Breast epithelium (tissue), 4 donors: ENCODE measurements around the gene CCDC85C. TPM values are rescaled to one million over a fixed set of nuclear protein-coding genes. Genes with fewer than 3 reads are reported as not detected.
A peak's percentile ranks its signal among the peaks of the same experiment; 100 is the strongest.

ENCODE experiments used
- DNase-seq, 2 donors: peaks; one replicate each; pipeline ENCODE4 v3.0.0-alpha.2; 2019; ENCODE audit warnings: low spot score in 2 of 2
- H3K27ac ChIP-seq, 2 donors: fragments of 200-600 bp; sonication (generic) in 1 of 2; one replicate each; pipeline ENCODE4 v1.5.1; 2016 to 2019; ENCODE audit warnings: mild to moderate bottlenecking in 1 of 2
- H3K27me3 ChIP-seq, 2 donors: fragments of 200-600 bp; sonication (generic) in 1 of 2; one replicate each; pipeline versions ENCODE4 v1.5.1 to v1.6.0; 2017 to 2019; ENCODE audit warnings: control low read depth in 1 of 2, mild to moderate bottlenecking in 1 of 2
- H3K36me3 ChIP-seq: fragments of 200-600 bp; one replicate; pipeline ENCODE4 v1.5.1; 2019
- H3K4me1 ChIP-seq, 2 donors: fragments of 200-600 bp; sonication (generic); one replicate each; pipeline ENCODE4 v1.5.1; 2016 to 2019; ENCODE audit warnings: control low read depth in 1 of 2
- H3K4me3 ChIP-seq, 3 donors: fragments of 200-600 bp; sonication (generic); 1 replicate in 2 of 3; 2 replicates in 1 of 3; pipeline ENCODE4 v1.5.1; 2016 to 2019; ENCODE audit warnings: mild to moderate bottlenecking in 3 of 3, moderate library complexity in 2 of 3
- H3K9me3 ChIP-seq, 2 donors: fragments of 200-600 bp; sonication (generic) in 1 of 2; one replicate each; pipeline ENCODE4 v1.5.1; 2016 to 2019; ENCODE audit warnings: control low read depth in 1 of 2
- POLR2A ChIP-seq: fragments of 450-650 bp; IDR thresholded peaks from one replicate; pipeline ENCODE4 v1.6.1; 2016; ENCODE audit warnings: antibody characterized with exemption, mild to moderate bottlenecking, moderate library complexity
- POLR2AphosphoS5 ChIP-seq, 3 donors: sonication (generic); formaldehyde crosslinking; IDR thresholded peaks; one replicate each; pipeline ENCODE4 v1.6.1; 2017; ENCODE audit warnings: antibody characterized with exemption in 3 of 3
- intact Hi-C: fragments of 100-400 bp; cut with DNase I; formaldehyde crosslinking; loops from one replicate; pipeline ENCODE4 v1.15.1; 2023; ENCODE audit warnings: low total_unique reads
- total RNA-seq, 3 donors: library from RNA; depleted of rRNA; stranded (reverse); fragments of >200 nt; gene quantifications; one replicate each; pipeline ENCODE4 v1.1.0, GENCODE V29; 2016
- TF ChIP-seq, protein P1 (sequence below), 3 donors: fragments of 450-650 bp; IDR thresholded peaks; one replicate each; pipeline ENCODE4 v1.5.1; 2016 to 2017; ENCODE audit warnings: antibody characterized with exemption in 3 of 3, mild to moderate bottlenecking in 3 of 3, moderate library complexity in 3 of 3

Gene CCDC85C
- total RNA-seq, 3 donors from 2014 or later, result 1.3 to 8.3 (median 4.3) TPM

DNA sequence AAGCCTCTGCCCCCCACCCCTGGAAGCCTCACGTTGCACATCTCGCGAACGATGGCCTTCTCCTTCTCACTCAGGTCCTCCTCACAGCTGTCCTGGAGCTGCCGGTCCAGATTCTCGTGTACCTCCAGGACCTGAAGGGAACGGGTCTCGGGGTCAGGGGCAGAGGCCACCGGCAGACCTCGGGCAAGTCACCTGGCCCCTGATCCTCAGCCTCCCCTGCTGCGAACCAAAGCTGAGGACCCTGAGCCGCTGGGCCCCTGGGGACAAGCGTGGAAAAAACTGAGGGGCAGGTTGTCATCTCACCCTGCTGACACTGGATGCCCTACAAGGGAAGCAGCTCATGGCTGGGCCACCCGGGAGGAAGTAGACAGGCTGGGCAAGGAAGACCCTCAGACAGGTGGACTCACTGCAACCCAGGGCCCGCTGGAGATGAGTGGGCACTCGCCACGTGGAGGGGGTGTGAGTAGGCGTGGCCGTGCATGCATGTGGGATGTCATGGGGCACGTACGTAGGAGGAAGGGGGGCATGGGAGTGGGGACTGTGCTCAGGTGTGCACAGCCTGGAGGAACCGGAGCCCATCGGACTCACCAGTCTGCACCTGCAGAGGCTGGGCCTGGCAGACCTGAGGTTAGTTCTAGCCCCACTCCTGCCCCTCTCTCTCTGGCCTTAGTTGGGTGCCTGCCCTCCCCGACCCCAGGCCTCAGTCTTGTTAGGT is 87.7 kb downstream of the CCDC85C start:
- peaks cover 0 to 3% of the 10 kb centered on the region in 2 donors for H3K4me1 ChIP-seq
- intact Hi-C loops, result no loop called here
- peak in 1 of 2 donors; percentile 46 for DNase-seq
- no peaks in the 10 kb centered on the region for H3K9me3 ChIP-seq
- H3K36me3 ChIP-seq, result no peaks in the 10 kb centered on the region
- no peak overlapping the region for H3K4me3 ChIP-seq
- TF ChIP-seq POLR2A (no peak), POLR2AphosphoS5 (IDR thresholded peaks at IDR 0.05) (no peak)
- TF ChIP-seq, protein P1, sequence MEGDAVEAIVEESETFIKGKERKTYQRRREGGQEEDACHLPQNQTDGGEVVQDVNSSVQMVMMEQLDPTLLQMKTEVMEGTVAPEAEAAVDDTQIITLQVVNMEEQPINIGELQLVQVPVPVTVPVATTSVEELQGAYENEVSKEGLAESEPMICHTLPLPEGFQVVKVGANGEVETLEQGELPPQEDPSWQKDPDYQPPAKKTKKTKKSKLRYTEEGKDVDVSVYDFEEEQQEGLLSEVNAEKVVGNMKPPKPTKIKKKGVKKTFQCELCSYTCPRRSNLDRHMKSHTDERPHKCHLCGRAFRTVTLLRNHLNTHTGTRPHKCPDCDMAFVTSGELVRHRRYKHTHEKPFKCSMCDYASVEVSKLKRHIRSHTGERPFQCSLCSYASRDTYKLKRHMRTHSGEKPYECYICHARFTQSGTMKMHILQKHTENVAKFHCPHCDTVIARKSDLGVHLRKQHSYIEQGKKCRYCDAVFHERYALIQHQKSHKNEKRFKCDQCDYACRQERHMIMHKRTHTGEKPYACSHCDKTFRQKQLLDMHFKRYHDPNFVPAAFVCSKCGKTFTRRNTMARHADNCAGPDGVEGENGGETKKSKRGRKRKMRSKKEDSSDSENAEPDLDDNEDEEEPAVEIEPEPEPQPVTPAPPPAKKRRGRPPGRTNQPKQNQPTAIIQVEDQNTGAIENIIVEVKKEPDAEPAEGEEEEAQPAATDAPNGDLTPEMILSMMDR (IDR thresholded peaks at IDR 0.05), result no peak
- H3K27ac ChIP-seq, result no peak overlapping the region
- no peaks in the 10 kb centered on the region for H3K27me3 ChIP-seq

DNA sequence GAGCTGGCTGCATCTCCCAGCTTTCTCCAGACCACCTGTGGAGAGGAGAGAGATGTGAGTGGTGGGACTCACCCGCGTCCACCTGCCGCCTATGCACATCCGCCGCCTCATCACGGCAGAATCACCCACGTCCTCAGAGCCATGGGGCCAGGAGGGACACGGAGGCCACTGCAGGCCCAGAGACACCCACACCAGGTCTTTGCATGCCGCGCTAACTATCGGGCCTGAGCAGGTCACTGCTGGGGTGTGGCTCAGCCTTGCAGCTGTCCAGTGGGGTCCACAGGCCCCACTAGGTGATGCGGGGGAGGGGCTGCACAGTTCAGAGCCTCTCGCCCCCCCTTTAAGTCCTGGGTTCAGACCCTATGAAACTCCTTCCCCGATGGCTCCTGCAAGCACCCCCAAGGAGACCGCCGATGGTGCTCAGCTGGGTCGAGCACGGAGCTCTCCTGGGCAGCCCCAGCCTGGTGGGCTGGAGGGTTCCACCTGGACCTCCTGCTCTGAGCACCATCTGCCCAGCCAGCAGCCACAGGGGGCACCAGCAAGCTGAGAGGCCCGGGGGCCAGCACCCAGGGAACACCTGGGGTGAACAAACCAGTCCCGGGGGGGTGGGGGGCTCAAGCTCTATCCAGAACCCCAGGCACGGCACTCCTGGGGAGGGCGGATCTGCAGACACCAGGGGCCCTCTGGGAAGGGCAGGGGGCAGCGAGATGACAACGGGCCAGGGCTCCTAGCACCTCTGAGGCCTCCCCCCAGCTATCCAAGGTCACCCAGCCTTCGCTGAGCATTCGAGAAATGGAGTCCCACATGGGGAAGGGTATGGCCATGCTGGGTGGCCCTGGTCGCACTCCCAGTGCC is 88.5 kb downstream of the CCDC85C start:
- Histone ChIP-seq H3K4me3 (no peak overlapping the region), H3K9me3 (no peaks in the 10 kb centered on the region), H3K27me3 (no peaks in the 10 kb centered on the region), H3K4me1 (peaks cover 0 to 3% of the 10 kb centered on the region in 2 donors), H3K27ac (no peak overlapping the region), H3K36me3 (no peaks in the 10 kb centered on the region)
- intact Hi-C loops, result no loop called here
- TF ChIP-seq POLR2A, result no peak
- TF ChIP-seq, protein P1 (IDR thresholded peaks at IDR 0.05), result no peak
- no peak for TF ChIP-seq POLR2AphosphoS5 (IDR thresholded peaks at IDR 0.05)
- peak in 1 of 2 donors; percentile 43 for DNase-seq

DNA sequence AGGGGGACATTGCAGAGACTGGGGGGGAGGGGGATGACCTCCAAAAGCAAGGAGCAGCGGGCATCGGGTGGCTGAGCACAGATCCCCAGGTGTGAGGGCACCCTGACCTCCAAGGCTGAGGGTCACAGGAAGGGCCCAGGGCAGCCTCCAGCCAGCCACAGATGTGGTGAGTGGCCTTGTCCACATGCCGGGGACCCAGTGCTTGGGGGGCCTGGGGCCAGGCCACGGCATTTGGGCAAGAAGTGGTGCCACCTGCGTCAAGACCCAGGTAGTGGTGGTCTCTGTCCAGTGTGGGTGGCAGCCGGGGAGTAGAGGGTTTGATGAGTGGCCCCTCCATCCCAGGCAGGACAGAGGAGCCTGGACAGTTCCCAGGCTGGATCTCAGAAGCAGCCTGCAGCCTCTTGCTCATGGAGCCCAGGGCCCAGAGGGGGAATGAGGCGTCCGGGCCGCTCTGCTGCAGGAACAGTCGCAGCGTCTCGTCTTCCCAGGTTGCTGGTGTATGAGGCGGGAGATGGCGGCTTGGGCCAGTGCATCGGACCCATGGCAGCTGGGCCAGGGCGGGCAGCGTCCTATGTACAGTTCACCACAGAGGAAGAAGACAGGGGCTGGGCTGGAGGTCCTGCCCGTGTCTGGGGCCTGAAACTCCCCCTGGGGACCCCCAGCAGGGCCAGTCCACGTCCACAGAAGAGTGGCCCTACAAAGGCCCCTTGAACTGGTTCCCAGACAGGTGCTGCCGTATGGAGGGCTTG is 89.3 kb downstream of the CCDC85C start:
- Histone ChIP-seq H3K36me3 (no peaks in the 10 kb centered on the region), H3K4me3 (no peak overlapping the region), H3K27ac (no peak overlapping the region), H3K27me3 (no peaks in the 10 kb centered on the region), H3K9me3 (no peaks in the 10 kb centered on the region), H3K4me1 (peaks cover 0 to 3% of the 10 kb centered on the region in 2 donors)
- no peak for TF ChIP-seq POLR2AphosphoS5 (IDR thresholded peaks at IDR 0.05)
- TF ChIP-seq, protein P1 (IDR thresholded peaks at IDR 0.05), result no peak
- no peak for TF ChIP-seq POLR2A
- DNase-seq, result peak in 1 of 2 donors; percentile 40
- intact Hi-C loops, result no loop called here

DNA sequence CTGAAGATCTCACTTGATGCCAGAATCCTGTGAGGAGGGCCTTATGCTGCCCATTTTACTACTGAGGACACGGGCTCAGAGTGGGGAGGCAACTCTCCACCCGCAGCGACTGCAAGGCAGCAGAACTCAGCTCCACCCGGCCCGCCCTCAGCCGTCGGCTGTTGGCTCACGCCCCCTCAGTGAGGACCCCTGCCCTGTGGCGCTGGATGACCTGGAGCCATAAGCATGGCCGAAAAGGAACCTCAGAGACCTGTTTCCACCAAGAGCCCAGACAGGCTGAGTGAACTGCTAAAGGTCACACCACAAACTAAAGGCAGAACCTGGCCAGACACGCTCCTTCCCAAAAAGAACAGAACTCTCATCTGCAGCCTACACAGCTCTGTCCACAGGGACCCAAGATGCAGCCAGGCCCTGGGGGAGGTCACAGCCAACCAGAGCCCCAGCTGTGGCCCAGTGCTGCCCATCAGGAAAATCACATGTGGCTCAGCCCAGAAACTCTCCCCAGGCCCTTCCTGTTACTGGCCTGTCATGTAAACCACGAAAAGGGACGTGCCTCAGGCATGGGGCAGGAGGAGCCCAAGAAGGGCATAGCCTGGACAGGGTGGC is 90.0 kb downstream of the CCDC85C start:
- no peaks in the 10 kb centered on the region for H3K9me3 ChIP-seq
- H3K4me3 ChIP-seq, result no peak overlapping the region
- no peak overlapping the region for H3K27ac ChIP-seq
- H3K36me3 ChIP-seq, result no peaks in the 10 kb centered on the region
- H3K4me1 ChIP-seq, result peaks cover 0 to 3% of the 10 kb centered on the region in 2 donors
- intact Hi-C loops, result no loop called here
- TF ChIP-seq POLR2AphosphoS5 (IDR thresholded peaks at IDR 0.05) (no peak), POLR2A (no peak)
- TF ChIP-seq, protein P1 (IDR thresholded peaks at IDR 0.05), result no peak
- H3K27me3 ChIP-seq, result no peaks in the 10 kb centered on the region
- peak in 1 of 2 donors; percentile 41 for DNase-seq
